ENCODE measurements around the gene UBE2E1.

The UBE2E1 gene

DNA sequence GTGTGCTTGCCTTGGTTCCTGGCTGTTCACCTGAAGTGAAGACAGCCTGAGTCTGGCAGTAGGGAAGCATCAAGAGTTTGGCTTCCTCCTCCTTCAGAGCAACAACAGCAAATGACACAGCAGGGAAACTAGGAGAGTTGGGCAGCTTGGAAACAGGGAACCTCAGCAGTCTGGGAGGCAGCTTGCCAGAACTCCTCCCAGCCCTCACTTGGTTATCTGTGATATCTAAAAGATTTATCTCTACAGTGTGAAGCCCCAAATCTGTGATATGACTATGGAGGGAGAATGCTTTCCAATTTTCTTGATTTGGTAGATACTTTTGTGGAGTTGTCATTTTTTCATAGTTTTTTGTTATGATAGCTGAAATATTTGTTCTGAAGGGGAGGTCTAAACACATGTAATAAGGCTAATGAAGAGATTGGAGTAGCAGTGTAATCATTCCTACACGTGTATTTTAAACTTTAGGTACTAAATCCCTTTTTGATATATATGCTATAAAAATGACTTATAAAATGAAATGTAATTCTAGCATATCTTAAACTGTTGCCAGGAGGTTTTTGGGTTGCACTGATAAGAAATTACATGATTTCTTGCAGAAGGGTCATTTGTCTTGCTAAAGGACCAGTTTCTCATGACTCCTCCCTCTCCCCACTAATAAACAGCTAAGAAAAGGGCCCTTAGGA is 20.8 kb downstream of the UBE2E1 start:
- DNase-seq (ENCODE audit: low read depth): no peak
- TF ChIP-seq, protein P1, sequence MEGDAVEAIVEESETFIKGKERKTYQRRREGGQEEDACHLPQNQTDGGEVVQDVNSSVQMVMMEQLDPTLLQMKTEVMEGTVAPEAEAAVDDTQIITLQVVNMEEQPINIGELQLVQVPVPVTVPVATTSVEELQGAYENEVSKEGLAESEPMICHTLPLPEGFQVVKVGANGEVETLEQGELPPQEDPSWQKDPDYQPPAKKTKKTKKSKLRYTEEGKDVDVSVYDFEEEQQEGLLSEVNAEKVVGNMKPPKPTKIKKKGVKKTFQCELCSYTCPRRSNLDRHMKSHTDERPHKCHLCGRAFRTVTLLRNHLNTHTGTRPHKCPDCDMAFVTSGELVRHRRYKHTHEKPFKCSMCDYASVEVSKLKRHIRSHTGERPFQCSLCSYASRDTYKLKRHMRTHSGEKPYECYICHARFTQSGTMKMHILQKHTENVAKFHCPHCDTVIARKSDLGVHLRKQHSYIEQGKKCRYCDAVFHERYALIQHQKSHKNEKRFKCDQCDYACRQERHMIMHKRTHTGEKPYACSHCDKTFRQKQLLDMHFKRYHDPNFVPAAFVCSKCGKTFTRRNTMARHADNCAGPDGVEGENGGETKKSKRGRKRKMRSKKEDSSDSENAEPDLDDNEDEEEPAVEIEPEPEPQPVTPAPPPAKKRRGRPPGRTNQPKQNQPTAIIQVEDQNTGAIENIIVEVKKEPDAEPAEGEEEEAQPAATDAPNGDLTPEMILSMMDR (conservative IDR thresholded peaks at IDR 0.05; ENCODE audit: low read length): no peak

GRCh38 chr3:23829242-23829934 is 23.6 kb downstream of the UBE2E1 start:
- TF ChIP-seq, protein P1 (conservative IDR thresholded peaks at IDR 0.05; ENCODE audit: low read length): no peak
- no peak for DNase-seq (ENCODE audit: low read depth)
- no peak overlapping the region for H3K4me3 ChIP-seq (ENCODE audit: low read length)

More for the DNA sequence above, 20.8 kb downstream of the UBE2E1 start:
- no peak overlapping the region for H3K4me3 ChIP-seq (ENCODE audit: low read length)

DNA sequence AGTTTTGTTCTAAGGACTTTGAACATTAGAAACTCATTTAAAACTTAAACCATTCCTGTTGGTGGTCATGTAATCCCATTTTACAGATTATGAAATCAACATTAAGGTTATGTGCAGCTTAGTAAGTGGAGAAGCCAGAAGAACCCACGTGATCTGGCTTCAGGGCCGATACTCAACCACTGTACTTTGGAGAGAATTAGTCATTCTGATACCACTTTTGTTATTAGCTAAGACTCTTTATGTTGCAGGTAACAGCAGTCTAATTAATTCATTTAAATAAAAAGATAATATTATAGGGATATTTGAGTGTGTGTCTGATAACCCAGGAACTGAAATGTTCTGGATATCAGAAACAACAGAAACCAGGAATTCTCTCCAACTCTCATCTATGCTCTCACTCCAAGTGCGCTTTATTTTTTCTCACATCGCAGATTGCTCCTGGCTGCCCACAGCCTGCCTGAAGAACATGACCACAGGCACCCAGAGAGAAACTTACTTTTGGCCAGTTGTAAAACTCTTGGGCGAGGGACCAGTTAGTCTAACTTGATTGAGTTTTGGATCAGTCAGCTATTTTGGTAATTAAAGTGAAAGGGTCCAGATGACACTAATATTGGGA is 25.2 kb downstream of the UBE2E1 start:
- H3K4me3 ChIP-seq (ENCODE audit: low read length): no peak overlapping the region
- TF ChIP-seq, protein P1 (conservative IDR thresholded peaks at IDR 0.05; ENCODE audit: low read length): no peak
- no peak for DNase-seq (ENCODE audit: low read depth)

GRCh38 chr3:23831517-23832394 is 26.0 kb downstream of the UBE2E1 start:
- TF ChIP-seq, protein P1 (conservative IDR thresholded peaks at IDR 0.05; ENCODE audit: low read length): no peak
- no peak for DNase-seq (ENCODE audit: low read depth)
- no peak overlapping the region for H3K4me3 ChIP-seq (ENCODE audit: low read length)

DNA sequence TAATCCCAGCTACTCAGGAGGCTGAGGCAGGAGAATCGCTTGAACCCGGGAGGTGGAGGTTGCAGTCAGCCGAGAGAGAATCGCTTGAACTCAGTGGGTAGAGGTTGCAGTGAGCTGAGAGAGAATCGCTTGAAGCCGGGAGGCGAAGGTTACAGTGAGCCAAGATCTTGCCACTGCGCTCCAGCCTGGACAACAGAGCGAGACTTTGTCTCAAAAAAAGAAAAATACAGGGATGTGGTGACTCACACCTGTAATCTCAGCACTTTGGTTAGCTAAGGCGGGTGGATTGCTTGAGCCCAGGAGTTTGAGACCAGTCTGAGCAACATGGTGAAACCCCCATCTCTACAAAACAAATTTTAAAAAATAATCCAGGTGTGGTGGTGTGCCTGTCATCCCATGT is 26.8 kb downstream of the UBE2E1 start:
- H3K4me3 ChIP-seq (ENCODE audit: low read length): no peak overlapping the region
- TF ChIP-seq, protein P1 (conservative IDR thresholded peaks at IDR 0.05; ENCODE audit: low read length): no peak

GRCh38 chr3:23834082-23834870 is 28.5 kb downstream of the UBE2E1 start:
- TF ChIP-seq, protein P1 (conservative IDR thresholded peaks at IDR 0.05; ENCODE audit: low read length): peak; percentile 35
- DNase-seq (ENCODE audit: low read depth): no peak
- no peak overlapping the region for H3K4me3 ChIP-seq (ENCODE audit: low read length)

More for the DNA sequence above, 26.8 kb downstream of the UBE2E1 start:
- no peak for DNase-seq (ENCODE audit: low read depth)

All from AG10803 (cell line).